HG02840 (cell line): ENCODE measurements around the gene WDR45B.

Experiments used
- ATAC-seq: cut with Tn5 transposase; IDR thresholded peaks from one replicate; pipeline ENCODE4 v1.9.1; 2021; ENCODE audit warnings: mild to moderate bottlenecking, moderate library complexity, moderate number of reproducible peaks; ENCODE audit not compliant: unreplicated experiment, low FRiP score

WDR45B gene

GRCh38 chr17:82678265-82678891, 30.1 kb upstream of the WDR45B start:
- ATAC-seq = no peak

GRCh38 chr17:82677353-82677925, 29.2 kb upstream of the WDR45B start:
- ATAC-seq = no peak

GRCh38 chr17:82675476-82676245, 27.4 kb upstream of the WDR45B start:
- ATAC-seq = no peak

GRCh38 chr17:82674656-82675475, 26.6 kb upstream of the WDR45B start:
- ATAC-seq = no peak

- no peak for ATAC-seq
These were observed 22.6 kb upstream of the WDR45B start for GRCh38 chr17:82670661-82671450.

GRCh38 chr17:82668631-82669099, 20.4 kb upstream of the WDR45B start:
- ATAC-seq = no peak

GRCh38 chr17:82668024-82668630, 19.9 kb upstream of the WDR45B start:
- no peak for ATAC-seq

- no peak for ATAC-seq
These were observed 19.4 kb upstream of the WDR45B start for GRCh38 chr17:82667668-82668000.

- no peak for ATAC-seq
These were observed 18.9 kb upstream of the WDR45B start for GRCh38 chr17:82666931-82667667.

- no peak for ATAC-seq
These were observed 17.6 kb upstream of the WDR45B start for GRCh38 chr17:82665891-82666290.

- ATAC-seq = no peak
These were observed 17.0 kb upstream of the WDR45B start for GRCh38 chr17:82665217-82665616.

GRCh38 chr17:82664701-82665182, 16.5 kb upstream of the WDR45B start:
- no peak for ATAC-seq

- no peak for ATAC-seq
These were observed 16.0 kb upstream of the WDR45B start for GRCh38 chr17:82664276-82664575.

- ATAC-seq = no peak
These were observed 15.4 kb upstream of the WDR45B start for GRCh38 chr17:82663381-82664275.

GRCh38 chr17:82662711-82663261, 14.5 kb upstream of the WDR45B start:
- ATAC-seq = no peak

GRCh38 chr17:82661717-82662683, 13.8 kb upstream of the WDR45B start:
- ATAC-seq = no peak

GRCh38 chr17:82659886-82660285, 11.6 kb upstream of the WDR45B start:
- no peak for ATAC-seq
